IMR-90 (cell line): ENCODE results near the gene COL20A1. TPM values are rescaled to one million over a fixed set of nuclear protein-coding genes. Genes with fewer than 3 reads are reported as not detected.

Experiments
- ATAC-seq: fragments of 200-7000 bp; cut with Tn5 transposase; 2 replicates; pipeline ENCODE4 v1.9.1; 2020; ENCODE audit warnings: low read depth, mild to moderate bottlenecking, moderate library complexity
- BruUV-seq: library from RNA; stranded (reverse); fragments of 400-500 nt; replicated peaks from 2 replicates; lab custom pipeline; 2021; lab: Mats Ljungman, UMichigan
- CTCF ChIA-PET: fragments of 300-600 bp; formaldehyde crosslinking; extraction: SDS; loops from one replicate; lab custom pipeline; 2021; ENCODE audit warnings: antibody characterized with exemption; lab: Yijun Ruan, JAX
- POLR2A ChIA-PET: fragments of 300-600 bp; sonication (Branson Sonifier 250); formaldehyde crosslinking; loops from one replicate; lab custom pipeline; 2022; ENCODE audit warnings: antibody characterized with exemption; ENCODE audit not compliant: unreplicated experiment; lab: Charles Lee
- DNase-seq: peaks from one replicate; pipeline ENCODE4 v3.0.0; 2013
- H2AFZ ChIP-seq: replicated peaks from 2 replicates; pipeline ENCODE3; 2013; ENCODE audit warnings: low read length, mild to moderate bottlenecking; ENCODE audit not compliant: poor library complexity
- H2AK5ac ChIP-seq: 2 replicates; pipeline ENCODE4 v1.6.1; 2013; ENCODE audit warnings: low read depth, low read length, inconsistent platforms
- H2AK9ac ChIP-seq: replicated peaks from 2 replicates; pipeline ENCODE3; 2013; ENCODE audit warnings: mild to moderate bottlenecking, low read depth, low read length, moderate library complexity; ENCODE audit not compliant: poor library complexity
- H2BK120ac ChIP-seq: 2 replicates; pipeline ENCODE4 v1.6.1; 2013; ENCODE audit warnings: low read depth, low read length, inconsistent platforms
- H2BK15ac ChIP-seq: 3 replicates; pipeline ENCODE4 v1.6.1; 2013; ENCODE audit warnings: low read depth, low read length, inconsistent platforms
- H2BK20ac ChIP-seq: 2 replicates; pipeline ENCODE4 v1.6.1; 2013; ENCODE audit warnings: low read depth, mild to moderate bottlenecking, inconsistent platforms, low read length, moderate library complexity
- H2BK5ac ChIP-seq: 2 replicates; pipeline ENCODE4 v1.6.1; 2013; ENCODE audit warnings: mild to moderate bottlenecking, low read depth, low read length, inconsistent platforms; ENCODE audit not compliant: poor library complexity, severe bottlenecking
- H3K14ac ChIP-seq: replicated peaks from 2 replicates; pipeline ENCODE4 v1.6.1; 2013; ENCODE audit warnings: low read depth, low read length, inconsistent platforms
- H3K18ac ChIP-seq: 2 replicates; pipeline ENCODE4 v1.6.1; 2013; ENCODE audit warnings: low read depth, low read length, control low read depth
- H3K23ac ChIP-seq: 2 replicates; pipeline ENCODE4 v1.6.1; 2013; ENCODE audit warnings: low read depth, low read length, inconsistent platforms
- H3K27ac ChIP-seq: 2 replicates; pipeline ENCODE4 v1.5.1; 2013; ENCODE audit warnings: mild to moderate bottlenecking, control low read depth, low read length; ENCODE audit not compliant: insufficient read depth
- H3K27me3 ChIP-seq: 2 replicates; pipeline ENCODE4 v1.6.1; 2013; ENCODE audit warnings: low read length; ENCODE audit not compliant: control insufficient read depth, insufficient read depth
- H3K36me3 ChIP-seq: 2 replicates; pipeline ENCODE4 v1.6.1; 2013; ENCODE audit warnings: low read length, mixed read lengths; ENCODE audit not compliant: control insufficient read depth, insufficient read depth
- H3K4ac ChIP-seq: 2 replicates; pipeline ENCODE4 v1.6.1; 2013; ENCODE audit warnings: low read depth, low read length, inconsistent platforms
- H3K4me1 ChIP-seq: 2 replicates; pipeline ENCODE4 v1.6.1; 2013; ENCODE audit warnings: low read length, mixed read lengths; ENCODE audit not compliant: control insufficient read depth, insufficient read depth
- H3K4me2 ChIP-seq: 2 replicates; pipeline ENCODE4 v1.6.1; 2013; ENCODE audit warnings: low read depth, mild to moderate bottlenecking, control low read depth, low read length, moderate library complexity
- H3K4me3 ChIP-seq: 2 replicates; pipeline ENCODE4 v1.5.1; 2013; ENCODE audit warnings: low read depth, mild to moderate bottlenecking, control low read depth, low read length, moderate library complexity; ENCODE audit not compliant: insufficient read depth
- H3K56ac ChIP-seq: 2 replicates; pipeline ENCODE4 v1.6.1; 2013; ENCODE audit warnings: low read length, inconsistent platforms; ENCODE audit not compliant: insufficient read depth; ENCODE audit errors: extremely low read depth
- H3K79me1 ChIP-seq, 2 experiments: 2 replicates each; pipeline ENCODE4 v1.6.1; 2013; ENCODE audit warnings: low read length in 2 of 2, inconsistent platforms in 1 of 2, low read depth in 1 of 2
- H3K9ac ChIP-seq: 2 replicates; pipeline ENCODE4 v1.6.1; 2013; ENCODE audit warnings: low read depth, low read length, control low read depth
- H3K9me1 ChIP-seq: 2 replicates; pipeline ENCODE4 v1.6.1; 2013; ENCODE audit warnings: low read length, inconsistent platforms; ENCODE audit not compliant: insufficient read depth
- H3K9me3 ChIP-seq: 2 replicates; pipeline ENCODE4 v1.6.1; 2013; ENCODE audit warnings: low read length; ENCODE audit not compliant: control insufficient read depth, insufficient read depth
- H4K20me1 ChIP-seq: 2 replicates; pipeline ENCODE4 v1.6.1; 2013; ENCODE audit warnings: low read length, inconsistent platforms; ENCODE audit not compliant: insufficient read depth
- H4K5ac ChIP-seq: 2 replicates; pipeline ENCODE4 v1.6.1; 2013; ENCODE audit warnings: mild to moderate bottlenecking, low read depth, low read length, control low read depth
- H4K8ac ChIP-seq, 2 experiments: 2 replicates each; pipeline ENCODE4 v1.6.1; 2013; ENCODE audit warnings: low read depth in 2 of 2, low read length in 2 of 2, control low read depth in 1 of 2, inconsistent platforms in 1 of 2
- H4K91ac ChIP-seq: 2 replicates; pipeline ENCODE4 v1.6.1; 2013; ENCODE audit warnings: low read depth, low read length, inconsistent platforms; ENCODE audit not compliant: insufficient read depth
- FOS ChIP-seq: fragments of 150-350 bp; IDR thresholded peaks from 2 replicates; pipeline ENCODE4 v1.6.1; 2016; ENCODE audit warnings: low read depth, low read length
- MAFK ChIP-seq: IDR thresholded peaks from 2 replicates; pipeline ENCODE4 v1.6.1; 2012; ENCODE audit warnings: low read depth, low read length, improper control_type of control experiment
- MAZ ChIP-seq: IDR thresholded peaks from 2 replicates; pipeline ENCODE4 v1.6.1; 2012; ENCODE audit warnings: low read depth, mild to moderate bottlenecking, low read length, improper control_type of control experiment, moderate library complexity, borderline replicate concordance
- MXI1 ChIP-seq: IDR thresholded peaks from 2 replicates; pipeline ENCODE4 v1.6.1; 2012; ENCODE audit warnings: low read depth, mild to moderate bottlenecking, low read length, moderate library complexity, borderline replicate concordance
- POLR2A ChIP-seq: IDR thresholded peaks from 2 replicates; pipeline ENCODE4 v1.6.1; 2012; ENCODE audit warnings: mild to moderate bottlenecking, low read depth, low read length
- WGBS, 2 experiments: methylation state at CpG; one replicate each; pipeline versions ENCODE4 v1.1.5 to v1.1.7; 2013; ENCODE audit warnings: missing lambda C conversion rate in 2 of 2; ENCODE audit not compliant: insufficient read length in 1 of 2; ENCODE audit errors: extremely low coverage in 2 of 2; 5-methylcytosine and 5-hydroxymethylcytosine counted together
- dilution Hi-C: fragments of 300-500 bp; cut with HindIII; formaldehyde crosslinking; loops from one replicate; pipeline ENCODE4 v1.14.3; 2018; ENCODE audit warnings: low sequenced_read_pairs; ENCODE audit not compliant: unreplicated experiment
- in situ Hi-C: fragments of 300-500 bp; cut with MboI; formaldehyde crosslinking; loops from 3 replicates; pipeline ENCODE4 v1.14.3; 2019; ENCODE audit warnings: low sequenced_read_pairs, inconsistent platforms, mixed read lengths
- intact Hi-C: fragments of 100-400 bp; cut with micrococcal nuclease; formaldehyde crosslinking; loops from 2 replicates; pipeline ENCODE4 v1.10.0; 2022
- polyA plus RNA-seq, 3 experiments: library from polyadenylated mRNA; depleted of rRNA; stranded (reverse); fragments of >200 nt; gene quantifications; 2 replicates each; pipeline ENCODE4 v1.2.3, GENCODE V29; 2012; ENCODE audit warnings: low replicate concordance in 1 of 3
- total RNA-seq: library from RNA; depleted of rRNA; stranded (reverse); fragments of >200 nt; gene quantifications from 2 replicates; pipeline ENCODE4 v1.2.3, GENCODE V29; 2012

Gene COL20A1
- total and polyA plus RNA-seq, 2 of the 4 experiments (the other 2 are of a cell fraction) = not detected

DNA sequence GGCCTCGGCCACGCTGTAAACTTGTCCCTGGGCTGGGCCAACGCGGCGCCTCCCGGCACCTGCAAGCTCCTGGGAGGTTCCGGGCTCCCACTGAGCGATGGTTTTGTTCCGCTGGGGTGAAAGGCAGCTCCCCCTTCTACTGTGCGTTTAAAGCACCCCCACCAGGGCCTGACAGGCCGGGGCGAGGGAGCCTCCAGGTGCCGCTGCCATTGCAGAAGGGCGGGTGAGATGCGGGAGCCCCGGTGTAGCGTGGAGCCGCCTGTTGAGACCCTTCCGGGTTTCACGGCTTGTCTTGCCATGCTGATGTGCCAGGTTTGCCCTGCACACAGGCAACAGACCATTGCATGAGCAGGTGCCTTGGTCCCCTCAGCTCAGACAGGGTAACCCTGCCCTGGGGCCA, 2.9 kb downstream of the COL20A1 start:
- H2BK120ac ChIP-seq = no peak overlapping the region
- H3K36me3 ChIP-seq = no peaks in the 10 kb centered on the region
- H3K14ac ChIP-seq = no peak overlapping the region
- H3K18ac ChIP-seq = no peak overlapping the region
- H3K23ac ChIP-seq = no peak overlapping the region
- no peak overlapping the region for H2AK5ac ChIP-seq
- DNase-seq (no peak), ATAC-seq (no peak)
- H4K8ac ChIP-seq = no peak overlapping the region
- H2BK5ac ChIP-seq = no peak overlapping the region
- no peak overlapping the region for H3K4me3 ChIP-seq
- WGBS, 2 experiments = 60% methylated on average over 10 of the region's 20 CpGs; no CpG with 5 or more reads in 1 of the 2 experiments
- H2BK20ac ChIP-seq = no peak overlapping the region
- TF ChIP-seq MAZ (no peak), MAFK (no peak), POLR2A (peak; percentile 5; the same call in 1 of the 2 replicates), MXI1 (no peak), FOS (no peak)
- H2AFZ ChIP-seq = no peak overlapping the region
- no peaks in the 10 kb centered on the region for H3K4me1 ChIP-seq
- no peak overlapping the region for H3K4me2 ChIP-seq
- dilution Hi-C loops (no loop called here), intact Hi-C loops (no loop called here), in situ Hi-C loops (no loop called here)
- no TSS peak for BruUV-seq
- peaks cover 2% of the 10 kb centered on the region; the same call in 1 of the 2 replicates for H3K9me3 ChIP-seq
- H2BK15ac ChIP-seq = no peak overlapping the region
- H3K27me3 ChIP-seq = peaks cover 41% of the 10 kb centered on the region
- no peak overlapping the region for H3K27ac ChIP-seq
- H4K20me1 ChIP-seq = peaks cover 19% of the 10 kb centered on the region
- no peaks in the 10 kb centered on the region for H3K9me1 ChIP-seq
- ChIA-PET POLR2A (no interaction called here), CTCF (interaction anchor here (1.0 kb wide), 1 partner anchor 13 kb away, joined by 3 read pairs; no protein-coding TSS in a partner anchor)
- H3K56ac ChIP-seq = no peak overlapping the region
- no peak overlapping the region for H4K5ac ChIP-seq
- H3K79me1 ChIP-seq = no peaks in the 10 kb centered on the region
- no peak overlapping the region for H3K4ac ChIP-seq
- no peak overlapping the region for H4K91ac ChIP-seq
- no peak overlapping the region for H3K9ac ChIP-seq
- no peak overlapping the region for H2AK9ac ChIP-seq
